Kidney (tissue), 14 donors: ENCODE measurements around the gene DHRS11. TPM values are rescaled to one million over a fixed set of nuclear protein-coding genes. Genes with fewer than 3 reads are reported as not detected.

Source experiments
- DNase-seq, 5 donors: peaks; one replicate each; pipeline ENCODE4 v3.0.0-alpha.2; 2013 to 2020
- FAIRE-seq: peaks from 2 replicates; lab custom pipeline; 2012; peaks lifted over from hg19 to GRCh38; lab: Jason Lieb, UNC
- H3K27ac ChIP-seq, 2 donors: one replicate each; pipeline ENCODE4 v1.7.0; 2013; ENCODE audit warnings: low read depth in 2 of 2, low read length in 2 of 2, inconsistent platforms in 1 of 2
- H3K27me3 ChIP-seq: one replicate; pipeline ENCODE4 v1.7.1; 2013; ENCODE audit warnings: low read length, inconsistent platforms; ENCODE audit not compliant: control insufficient read depth, insufficient read depth
- H3K36me3 ChIP-seq, 3 donors: one replicate each; pipeline versions ENCODE4 v1.7.0 to v1.7.1; 2013; ENCODE audit warnings: low read length in 3 of 3, control low read depth in 1 of 3, inconsistent platforms in 1 of 3; ENCODE audit not compliant: insufficient read depth in 3 of 3, control insufficient read depth in 2 of 3
- H3K4me1 ChIP-seq, 3 donors: one replicate each; pipeline versions ENCODE4 v1.7.0 to v1.7.1; 2013; ENCODE audit warnings: low read length in 3 of 3, inconsistent platforms in 1 of 3, low read depth in 1 of 3; ENCODE audit not compliant: control insufficient read depth in 2 of 3, insufficient read depth in 2 of 3
- H3K4me3 ChIP-seq, 3 donors: one replicate each; pipeline versions ENCODE4 v1.7.0 to v1.8.1; 2013; ENCODE audit warnings: low read length in 3 of 3, control low read depth in 1 of 3, inconsistent platforms in 1 of 3
- H3K9ac ChIP-seq, 3 donors: one replicate each; pipeline versions ENCODE4 v1.7.0 to v1.7.1; 2013; ENCODE audit warnings: low read length in 3 of 3, control low read depth in 1 of 3, inconsistent platforms in 1 of 3
- H3K9me3 ChIP-seq, 3 donors: one replicate each; pipeline versions ENCODE4 v1.7.0 to v1.7.1; 2013; ENCODE audit warnings: low read length in 3 of 3, control low read depth in 1 of 3, inconsistent platforms in 1 of 3; ENCODE audit not compliant: control insufficient read depth in 2 of 3, insufficient read depth in 1 of 3
- intact Hi-C: fragments of 100-400 bp; cut with DNase I; formaldehyde crosslinking; loops from one replicate; pipeline ENCODE4 v1.11.1; 2022
- polyA plus RNA-seq: library from polyadenylated mRNA; stranded (reverse); fragments of 350-450 nt; fragmentation: Illumina TruSeq; extraction: RNeasy Lipid Tissue Mini Kit (QIAGEN cat#74804); gene quantifications from one replicate; pipeline ENCODE4 v1.2.3, GENCODE V29; 2014; ENCODE audit warnings: low read depth, low replicate concordance; ENCODE audit not compliant: insufficient read depth
- total RNA-seq: library from RNA; stranded (reverse); fragmentation: NEBNext Ultra II Directional; extraction: Animal tissue kit (Norgen Biotek cat#: 25700); gene quantifications from one replicate; pipeline ENCODE4 v1.2.1, GENCODE V29; 2021
- TF ChIP-seq, protein P1 (sequence below): IDR thresholded peaks from 3 replicates; pipeline ENCODE4 v1.5.1; 2012; ENCODE audit warnings: mild to moderate bottlenecking, moderate library complexity, borderline replicate concordance; ENCODE audit not compliant: insufficient read depth; ENCODE audit errors: extremely low read depth
- donor health status: control.
- donor health status: control.
- donor health status: control.
- donor health status: control.
- donor health status: control.
- donor health status: DM: yes; HTN: yes; CAD: no.
- donor health status: Normal renal cell carcinoma (clear cell type).

The DHRS11 gene
- total and polyA plus RNA-seq, 2 donors from 2014 or later, result 11.8 to 40.7 TPM

DNA sequence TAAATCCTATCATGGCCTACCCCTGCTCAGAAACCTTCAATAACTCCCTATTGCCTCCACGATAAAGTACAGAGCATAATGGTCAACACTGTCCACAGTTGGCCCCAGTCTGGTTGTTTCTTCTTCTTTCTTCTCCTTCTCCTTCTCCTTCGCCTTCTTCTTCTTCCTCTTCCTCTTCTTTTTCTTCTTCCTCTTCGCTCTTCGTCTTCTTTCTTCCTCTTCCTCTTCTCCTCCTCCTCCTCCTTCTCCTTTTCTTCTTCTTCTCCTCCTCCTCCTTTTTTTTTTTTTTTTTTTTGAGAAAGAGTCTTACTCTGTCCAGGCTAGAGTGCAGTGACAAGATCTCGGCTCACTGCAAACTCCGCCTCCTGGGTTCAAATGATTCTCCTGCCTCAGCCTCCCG, 33.5 kb downstream of the DHRS11 start:
- Histone ChIP-seq H3K27me3 (no peaks in the 10 kb centered on the region), H3K4me3 (no peak overlapping the region), H3K9ac (no peak overlapping the region), H3K27ac (no peak overlapping the region), H3K36me3 (no peaks in the 10 kb centered on the region), H3K4me1 (no peaks in the 10 kb centered on the region), H3K9me3 (no peaks in the 10 kb centered on the region)
- intact Hi-C loops, result loop anchor here (10.0 kb wide), 1 partner anchor 430 kb away; no protein-coding TSS in a partner anchor
- FAIRE-seq (no peak), DNase-seq (no peak)
- TF ChIP-seq, protein P1, sequence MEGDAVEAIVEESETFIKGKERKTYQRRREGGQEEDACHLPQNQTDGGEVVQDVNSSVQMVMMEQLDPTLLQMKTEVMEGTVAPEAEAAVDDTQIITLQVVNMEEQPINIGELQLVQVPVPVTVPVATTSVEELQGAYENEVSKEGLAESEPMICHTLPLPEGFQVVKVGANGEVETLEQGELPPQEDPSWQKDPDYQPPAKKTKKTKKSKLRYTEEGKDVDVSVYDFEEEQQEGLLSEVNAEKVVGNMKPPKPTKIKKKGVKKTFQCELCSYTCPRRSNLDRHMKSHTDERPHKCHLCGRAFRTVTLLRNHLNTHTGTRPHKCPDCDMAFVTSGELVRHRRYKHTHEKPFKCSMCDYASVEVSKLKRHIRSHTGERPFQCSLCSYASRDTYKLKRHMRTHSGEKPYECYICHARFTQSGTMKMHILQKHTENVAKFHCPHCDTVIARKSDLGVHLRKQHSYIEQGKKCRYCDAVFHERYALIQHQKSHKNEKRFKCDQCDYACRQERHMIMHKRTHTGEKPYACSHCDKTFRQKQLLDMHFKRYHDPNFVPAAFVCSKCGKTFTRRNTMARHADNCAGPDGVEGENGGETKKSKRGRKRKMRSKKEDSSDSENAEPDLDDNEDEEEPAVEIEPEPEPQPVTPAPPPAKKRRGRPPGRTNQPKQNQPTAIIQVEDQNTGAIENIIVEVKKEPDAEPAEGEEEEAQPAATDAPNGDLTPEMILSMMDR, result no peak

DNA sequence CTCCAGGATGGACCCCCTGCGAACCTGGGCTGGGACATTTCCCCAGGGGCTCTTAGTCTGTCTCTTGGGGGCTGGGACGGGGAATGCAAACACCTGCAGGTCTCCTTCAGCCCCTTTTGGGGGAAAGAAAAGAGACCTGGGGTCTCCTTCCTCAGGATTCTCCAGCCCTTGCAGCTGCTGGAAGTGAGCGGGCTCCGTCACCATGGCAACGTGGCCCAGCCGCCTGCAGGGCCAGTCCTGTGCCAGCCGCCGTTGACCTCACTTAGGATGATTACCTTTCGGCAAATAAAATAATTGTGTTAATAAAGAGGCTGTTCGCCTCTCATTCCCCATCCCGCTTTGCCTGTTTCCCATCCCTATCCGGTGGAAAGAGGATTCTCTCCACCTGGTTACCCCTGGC, 35.4 kb downstream of the DHRS11 start:
- H3K4me3 ChIP-seq, result no peak overlapping the region
- H3K27me3 ChIP-seq, result peaks cover 2% of the 10 kb centered on the region
- FAIRE-seq (no peak), DNase-seq (peak in 1 of 5 donors; percentile 42)
- no peaks in the 10 kb centered on the region for H3K9me3 ChIP-seq
- no peak overlapping the region for H3K27ac ChIP-seq
- intact Hi-C loops, result loop anchor here (10.0 kb wide), 1 partner anchor 428 kb away; no protein-coding TSS in a partner anchor
- TF ChIP-seq, protein P1, result no peak
- H3K9ac ChIP-seq, result no peak overlapping the region
- H3K4me1 ChIP-seq, result no peaks in the 10 kb centered on the region
- no peaks in the 10 kb centered on the region for H3K36me3 ChIP-seq

DNA sequence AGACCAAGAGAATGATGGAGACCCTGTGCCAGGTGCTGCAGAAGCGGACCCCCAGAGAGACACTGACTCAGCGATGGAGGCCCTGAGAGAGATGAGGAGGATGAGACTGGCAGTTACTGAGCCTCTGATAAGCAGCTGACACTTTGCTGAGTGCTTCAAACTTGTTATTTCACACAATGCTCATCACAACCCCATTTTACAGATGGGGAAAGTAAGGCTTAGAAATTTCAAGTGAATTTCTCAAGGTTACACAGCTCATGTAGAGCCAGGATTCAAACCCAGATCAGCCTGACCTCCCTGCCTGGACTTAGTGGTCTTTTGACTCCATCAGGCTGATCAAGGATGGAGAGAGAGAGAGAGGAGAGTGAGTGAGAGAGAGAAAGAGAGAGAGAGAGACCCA, 36.9 kb downstream of the DHRS11 start:
- Histone ChIP-seq H3K9ac (no peak overlapping the region), H3K36me3 (no peaks in the 10 kb centered on the region), H3K4me1 (no peaks in the 10 kb centered on the region), H3K27ac (no peak overlapping the region), H3K9me3 (no peaks in the 10 kb centered on the region), H3K4me3 (no peak overlapping the region), H3K27me3 (peaks cover 2% of the 10 kb centered on the region)
- intact Hi-C loops, result loop anchor here (10.0 kb wide), 1 partner anchor 426 kb away; no protein-coding TSS in a partner anchor
- TF ChIP-seq, protein P1, result no peak
- DNase-seq (no peak), FAIRE-seq (no peak)
